Activated CD8-positive, alpha-beta memory T cell treated with anti-CD3 and anti-CD28 coated beads for 1 hour (primary cell): ENCODE results near the gene PHC2.

Experiments used
- DNase-seq, 2 donors: peaks; one replicate each; pipeline ENCODE4 v3.0.0-alpha.2; 2020; ENCODE audit warnings: low read depth in 1 of 2; ENCODE audit errors: extremely low read depth in 1 of 2

PHC2 gene

GRCh38 chr1:33455539-33456501, 24.9 kb upstream of the PHC2 start:
- DNase-seq = no peak

DNA sequence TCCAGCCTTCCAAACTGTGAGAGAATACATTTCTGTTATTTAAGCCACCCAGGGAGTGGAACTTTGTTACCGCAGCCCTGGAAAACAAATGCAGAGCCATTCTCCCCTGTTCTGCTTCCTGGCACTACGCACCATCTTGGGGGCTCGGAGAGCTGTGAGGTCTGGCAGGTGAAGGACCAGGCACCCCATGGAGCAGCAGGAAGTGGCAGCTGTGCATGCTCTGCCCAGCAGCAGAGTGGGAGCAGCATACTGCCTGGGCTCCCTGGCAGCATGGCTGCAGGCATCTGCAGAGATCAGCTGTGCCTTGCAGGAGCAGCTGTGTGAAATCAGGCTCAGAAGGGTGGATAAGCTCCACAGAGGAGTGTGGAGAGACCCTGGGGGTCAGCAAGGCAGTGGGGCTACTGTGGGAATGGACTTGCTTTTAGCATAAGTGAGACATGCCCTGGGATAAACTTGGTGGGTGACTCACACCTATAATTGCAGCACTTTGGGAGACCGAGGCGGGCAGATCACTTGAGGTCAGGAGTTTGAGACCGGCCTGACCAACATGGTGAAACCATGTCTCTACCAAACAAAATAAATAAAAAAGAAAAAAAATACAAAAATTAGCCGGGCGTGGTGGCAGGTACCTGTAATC, 23.9 kb upstream of the PHC2 start:
- DNase-seq = no peak

DNA sequence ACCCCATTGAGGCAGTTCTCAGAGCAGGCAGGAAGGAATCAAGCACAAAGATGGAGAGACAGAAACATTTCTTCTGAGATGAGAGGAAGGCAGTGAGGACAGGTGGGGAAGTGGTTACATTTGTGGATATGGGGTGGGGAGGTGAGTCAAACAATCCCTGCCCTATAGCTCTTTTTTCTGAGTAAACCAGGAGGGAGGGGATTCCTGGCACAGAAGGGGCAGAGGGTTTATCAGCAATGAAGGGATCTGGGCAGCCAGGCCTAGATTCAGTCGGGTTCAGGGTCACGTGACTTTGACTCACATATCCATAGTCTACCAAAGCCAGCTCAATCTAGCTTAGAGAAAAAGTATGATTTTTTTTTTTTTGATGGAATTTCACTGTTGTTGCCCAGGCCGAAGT, 15.7 kb upstream of the PHC2 start:
- DNase-seq = no peak

GRCh38 chr1:33445108-33445507, 14.2 kb upstream of the PHC2 start:
- DNase-seq = no peak

DNA sequence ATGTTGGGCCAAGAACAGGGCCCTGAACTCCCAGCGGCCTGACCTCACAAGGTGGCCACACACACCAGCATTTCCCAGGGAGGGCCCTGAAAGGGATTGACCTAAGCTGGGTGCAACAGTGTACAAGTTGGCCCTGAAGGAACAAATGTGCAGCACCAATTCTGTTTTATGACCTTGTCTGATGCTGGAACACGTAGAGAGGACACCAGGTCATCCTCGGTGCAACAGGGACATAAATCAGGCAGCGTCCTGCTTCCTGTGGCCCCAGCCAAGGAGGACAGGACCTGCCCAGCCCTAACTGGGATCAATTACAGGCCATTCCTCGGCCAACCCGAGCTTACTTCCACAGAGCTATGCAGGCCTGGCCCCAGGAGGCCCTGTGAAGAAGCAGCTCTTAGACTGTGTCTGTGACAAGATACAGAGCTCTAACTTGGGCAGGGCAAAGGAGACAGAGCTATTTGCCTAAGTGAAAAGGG, 12.8 kb upstream of the PHC2 start:
- no peak for DNase-seq

- DNase-seq = no peak
Measured at GRCh38 chr1:33443080-33443704, 12.3 kb upstream of the PHC2 start.

GRCh38 chr1:33442141-33442540, 11.2 kb upstream of the PHC2 start:
- DNase-seq = no peak

DNA sequence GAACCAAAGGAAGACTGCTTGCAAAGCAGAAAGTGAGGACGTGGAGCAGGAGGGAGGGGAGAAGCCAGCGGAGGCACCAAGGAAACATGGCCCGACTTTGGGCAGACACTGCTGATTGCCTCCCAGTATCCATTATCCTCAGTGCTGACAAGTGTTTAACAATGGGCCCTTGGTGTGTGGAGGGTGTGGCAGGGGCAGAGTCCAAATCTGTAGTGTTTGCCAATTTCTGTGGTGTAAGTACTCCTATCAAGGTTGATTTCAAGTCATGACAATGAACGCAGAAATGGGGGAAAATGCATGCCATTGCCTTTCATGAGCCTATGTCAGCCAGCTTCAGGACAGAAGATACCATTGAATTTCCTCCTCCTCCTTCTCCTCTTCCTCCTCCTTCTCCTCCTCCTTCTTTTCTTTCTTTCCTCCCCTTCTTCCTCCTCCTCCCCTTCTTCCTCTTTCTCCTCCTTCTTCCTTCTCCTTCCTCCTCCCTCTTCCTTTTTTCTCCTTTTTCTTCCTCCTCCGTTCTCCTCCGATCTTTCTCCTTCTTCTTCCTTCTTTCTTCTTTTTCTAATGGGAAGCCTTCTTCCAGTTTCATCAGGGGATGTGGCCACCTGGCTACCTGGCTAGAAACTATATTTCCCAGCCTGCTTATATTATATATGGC, 10.3 kb upstream of the PHC2 start:
- no peak for DNase-seq

GRCh38 chr1:33439662-33440061, 8.8 kb upstream of the PHC2 start:
- DNase-seq = no peak

DNA sequence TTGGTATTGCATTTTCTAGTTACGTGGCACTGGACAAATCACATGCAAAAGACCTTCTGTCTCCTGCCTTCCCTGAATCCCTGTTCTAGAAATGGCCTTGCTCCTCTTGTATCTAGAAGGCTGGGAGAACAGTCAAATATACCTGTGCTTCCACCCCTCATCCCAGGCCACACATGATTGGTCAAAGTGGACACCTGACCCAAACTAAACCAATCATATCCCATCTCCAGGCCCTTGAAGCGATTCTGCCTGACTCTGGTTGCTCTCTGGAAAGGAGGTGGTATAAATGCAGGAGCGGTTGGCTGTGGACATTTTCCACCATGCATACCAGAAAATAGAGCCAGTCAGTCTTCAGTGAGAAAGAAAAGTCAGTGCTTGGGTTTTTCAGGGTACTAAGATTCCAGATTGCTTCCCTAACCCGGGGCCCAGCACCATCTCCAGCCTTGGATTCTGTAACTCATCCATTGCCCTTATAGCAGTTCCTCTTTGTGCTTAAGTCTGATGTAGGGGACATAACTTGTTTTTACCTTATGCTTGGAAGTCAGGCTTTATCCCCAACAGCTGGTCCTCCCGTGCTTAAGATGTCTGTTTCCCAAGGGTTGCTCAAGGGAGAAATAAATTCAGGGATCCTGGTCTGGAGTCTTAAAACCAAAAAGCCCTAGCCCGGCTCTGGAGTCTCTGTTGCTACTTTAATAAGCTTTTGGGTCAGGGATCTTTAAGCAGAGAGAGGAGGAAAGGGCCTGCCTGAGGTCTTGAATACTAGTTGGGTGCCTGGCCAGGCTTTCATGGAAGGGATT, 7.7 kb upstream of the PHC2 start:
- no peak for DNase-seq

DNA sequence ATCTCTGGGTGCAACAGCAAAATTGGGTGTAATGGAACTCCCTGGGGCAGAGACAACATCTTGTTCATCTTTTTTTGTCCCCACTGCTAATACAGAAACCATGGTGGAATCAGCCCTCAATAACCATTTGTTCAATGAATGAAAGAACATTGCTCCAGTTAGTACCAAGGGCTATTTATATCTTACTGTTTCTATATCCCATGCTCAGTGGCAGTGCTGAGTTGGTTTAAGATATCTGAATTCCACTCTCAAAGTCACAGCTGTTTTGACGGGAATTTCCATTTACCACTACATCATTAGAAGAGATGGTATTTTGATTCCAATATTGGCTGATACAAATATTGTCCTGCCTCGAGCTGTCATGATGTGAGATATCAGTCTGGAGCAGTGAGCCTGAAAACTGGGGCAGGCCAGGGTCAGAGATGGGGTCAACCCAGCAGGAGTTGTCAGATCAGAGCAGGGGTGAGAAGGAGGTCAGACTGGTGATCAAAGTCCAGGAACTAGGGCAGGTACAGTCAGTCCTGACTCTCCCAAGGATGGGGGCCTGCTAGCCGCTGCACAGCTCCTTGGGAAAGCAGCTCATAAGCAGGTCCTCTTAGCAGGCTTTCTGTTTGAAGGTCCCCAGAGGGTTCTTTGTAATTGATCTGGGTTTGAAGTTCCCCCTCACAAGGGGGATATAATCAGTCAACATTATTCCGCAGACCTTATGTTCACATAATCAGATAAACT, 5.8 kb upstream of the PHC2 start:
- DNase-seq = no peak

- DNase-seq = no peak
Measured at GRCh38 chr1:33435096-33435820, 4.4 kb upstream of the PHC2 start.

DNA sequence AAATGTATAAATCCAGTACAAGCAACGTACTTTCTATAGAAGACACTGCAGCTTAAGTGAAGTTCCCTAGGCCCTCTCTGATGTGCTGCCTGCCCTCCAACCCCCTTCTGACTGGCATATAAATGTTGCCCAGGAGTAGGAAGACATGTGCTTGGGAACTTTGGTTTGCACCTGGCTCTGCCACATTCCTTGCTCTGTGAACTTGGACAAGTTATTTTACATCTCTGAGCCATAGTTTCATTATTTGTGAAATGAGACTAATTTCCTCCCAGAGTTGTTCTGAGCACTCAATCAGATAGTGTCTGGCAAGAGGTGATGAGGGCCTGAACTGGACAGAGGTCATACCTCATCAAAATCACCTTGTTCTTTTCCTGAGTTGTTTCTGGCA, 3.5 kb upstream of the PHC2 start:
- no peak for DNase-seq

DNA sequence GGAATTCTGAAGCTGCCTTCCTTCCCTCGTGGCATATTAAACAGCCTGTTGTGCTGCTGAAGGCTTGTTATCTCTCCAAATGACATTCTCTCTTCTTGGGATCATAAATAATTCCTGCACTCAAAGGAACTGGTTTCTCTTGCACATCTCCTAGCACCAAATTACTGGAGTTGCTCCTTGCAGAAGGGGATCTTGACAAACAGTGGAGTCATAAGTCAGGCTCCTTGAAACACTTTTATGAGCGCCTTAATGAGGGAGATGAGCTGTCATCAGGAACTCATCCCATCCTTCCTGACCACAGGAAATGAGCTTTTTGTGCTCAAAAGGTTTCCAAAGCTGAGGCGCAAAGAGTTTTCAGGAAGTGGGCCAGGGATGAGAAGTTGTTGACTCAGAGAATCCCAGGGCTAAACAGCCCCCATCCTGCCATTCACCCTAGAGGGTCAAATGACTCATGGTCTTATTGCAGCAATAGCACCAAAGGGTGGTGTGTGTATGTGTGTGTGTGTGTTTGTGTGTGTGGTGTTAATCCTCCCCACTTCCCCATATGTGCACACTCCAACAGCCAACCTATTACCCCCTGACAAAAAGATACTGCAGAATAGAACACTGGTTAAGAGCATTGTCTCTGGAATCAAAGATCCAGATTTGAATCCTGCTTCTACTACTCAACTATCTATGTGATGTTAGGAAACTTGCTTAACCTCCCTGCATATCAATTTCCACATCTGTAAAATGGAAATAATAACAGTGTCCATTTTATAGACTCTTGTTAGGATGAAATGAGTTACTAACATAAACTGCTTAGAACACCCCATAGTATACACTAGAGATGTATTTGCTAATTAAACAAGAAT, 2.8 kb upstream of the PHC2 start:
- no peak for DNase-seq

DNA sequence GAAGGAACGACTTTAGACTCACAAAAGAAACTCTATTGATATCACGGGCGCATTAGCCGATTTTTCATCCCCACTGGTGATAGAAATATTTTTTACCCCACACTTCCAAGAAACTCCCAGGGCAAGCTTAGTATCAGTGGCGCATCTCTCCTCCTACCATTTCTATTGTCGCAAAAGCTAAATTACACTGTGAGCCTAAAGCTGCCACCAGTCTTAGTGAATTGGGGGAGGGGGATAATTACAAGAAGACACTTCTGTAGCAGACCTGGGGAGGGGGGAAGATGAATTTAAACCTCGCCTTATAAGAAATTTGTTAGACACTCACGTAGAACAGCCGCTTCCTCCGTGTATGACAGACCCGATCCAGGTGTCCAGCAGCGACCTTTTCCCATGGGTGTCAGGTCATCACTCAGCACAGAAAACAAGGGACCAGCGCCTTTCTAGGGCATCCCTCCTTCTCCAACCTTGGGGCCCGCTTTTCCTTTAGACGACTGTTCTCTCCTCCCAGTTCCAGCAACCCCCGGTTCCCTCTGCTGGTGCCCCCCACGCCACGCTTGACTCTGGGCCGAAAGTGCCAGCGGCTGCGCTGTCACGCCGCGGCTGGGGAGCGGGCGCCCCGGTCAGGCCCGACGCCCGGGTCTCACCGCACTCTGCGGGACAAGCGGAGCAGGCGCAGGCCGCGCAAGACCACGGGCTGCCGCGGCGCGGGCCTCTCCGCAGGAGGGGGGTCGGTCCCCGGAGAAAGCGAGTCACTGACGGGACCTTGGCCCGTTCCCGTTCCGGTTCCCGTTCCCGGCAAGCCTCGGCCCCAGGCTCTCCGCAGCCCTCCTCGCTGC, 821 bp downstream of the PHC2 start:
- DNase-seq = no peak

- no peak for DNase-seq
Measured at GRCh38 chr1:33429332-33429731, 1.6 kb downstream of the PHC2 start.

DNA sequence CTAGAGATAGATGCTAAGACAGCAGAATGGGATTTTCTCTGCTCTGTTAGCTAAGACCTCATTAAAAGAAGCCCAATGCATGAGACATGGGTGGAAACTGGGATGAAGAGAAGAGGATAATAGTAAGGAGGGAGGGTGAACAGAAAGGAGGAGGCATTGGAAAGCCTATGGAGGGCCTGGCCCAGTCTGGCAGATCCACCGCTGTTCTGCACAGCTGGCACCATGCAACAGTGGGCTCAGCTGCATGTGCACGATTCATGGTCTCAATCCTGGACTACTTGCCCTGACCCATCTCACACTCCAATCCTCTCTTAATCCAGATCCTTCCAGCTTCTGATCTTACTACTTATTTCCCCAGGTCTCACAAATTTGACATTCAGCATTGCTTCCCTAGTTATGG, 2.2 kb downstream of the PHC2 start:
- no peak for DNase-seq
